NCI-H187 (cell line): ENCODE measurements around the gene EVX1.

ENCODE experiments used
- DNase-seq, 2 experiments: peaks; one replicate each; lab custom pipeline; 2025; lab: John Stamatoyannopoulos, UW

EVX1 gene

GRCh38 chr7:27235387-27236311, 7.0 kb upstream of the EVX1 start:
- DNase-seq, result no peak

DNA sequence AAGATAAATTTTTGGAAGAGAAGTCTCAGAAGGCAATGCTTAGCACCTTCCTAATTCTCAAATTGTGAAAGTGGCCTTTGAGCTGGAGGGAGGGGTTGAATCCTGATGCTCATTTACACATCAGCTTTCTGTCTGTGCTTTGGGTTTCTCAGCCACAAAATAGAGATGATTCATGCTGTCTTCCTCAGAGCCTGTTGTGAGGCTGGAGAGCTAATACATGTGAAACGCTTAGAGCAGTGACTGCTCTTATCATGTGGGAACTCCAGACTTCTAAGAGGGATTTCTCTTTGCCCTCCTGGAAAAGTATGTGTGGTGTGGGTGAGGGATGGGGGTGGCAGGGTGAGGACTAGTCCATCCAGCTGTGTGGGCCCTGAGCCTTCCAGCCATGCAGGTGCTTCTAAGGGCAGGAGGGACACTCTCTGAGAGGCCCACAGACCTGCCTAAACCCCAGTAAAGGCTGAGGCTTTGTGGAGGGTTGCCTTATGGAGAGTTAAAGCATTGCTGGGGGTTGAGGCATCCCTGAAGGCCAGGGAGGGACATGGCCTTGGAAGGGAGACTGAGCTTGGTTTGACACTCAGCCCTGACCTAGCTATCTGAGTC, 4.8 kb upstream of the EVX1 start:
- DNase-seq, result no peak

GRCh38 chr7:27238979-27239386, 3.6 kb upstream of the EVX1 start:
- no peak for DNase-seq

DNA sequence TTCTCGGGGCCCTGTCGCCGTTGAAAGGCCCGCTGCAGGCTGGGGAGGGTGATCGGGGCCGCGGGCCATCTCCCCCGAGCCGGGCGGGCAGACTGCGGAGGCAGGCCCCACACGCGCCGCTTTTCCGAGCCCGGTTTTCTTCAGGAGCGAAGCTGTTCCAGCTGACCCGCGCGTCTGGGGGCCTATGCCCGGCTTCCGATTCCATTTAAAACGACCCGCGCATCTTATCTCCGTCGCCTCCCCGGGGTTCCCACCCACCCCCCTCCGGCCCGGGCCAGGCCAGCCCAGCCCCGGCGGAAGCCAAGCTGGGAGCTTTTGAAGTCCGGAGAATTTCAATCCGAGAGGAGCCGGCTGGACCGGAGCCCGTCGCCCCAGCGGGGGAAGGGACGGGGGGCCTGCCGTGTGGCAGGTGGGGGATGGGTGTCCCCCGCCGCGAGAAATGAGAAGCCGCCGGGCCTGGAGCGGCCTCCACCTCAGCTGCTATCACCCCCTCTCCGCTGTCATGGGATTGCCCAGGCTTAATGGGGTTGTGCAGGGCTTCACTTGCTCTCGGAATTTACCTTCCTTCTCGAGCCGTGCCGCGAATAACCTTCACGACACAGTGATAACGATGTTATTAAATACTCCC, 3.1 kb upstream of the EVX1 start:
- DNase-seq, result no peak

- no peak for DNase-seq
Observed at GRCh38 chr7:27240015-27240731, 2.4 kb upstream of the EVX1 start.

DNA sequence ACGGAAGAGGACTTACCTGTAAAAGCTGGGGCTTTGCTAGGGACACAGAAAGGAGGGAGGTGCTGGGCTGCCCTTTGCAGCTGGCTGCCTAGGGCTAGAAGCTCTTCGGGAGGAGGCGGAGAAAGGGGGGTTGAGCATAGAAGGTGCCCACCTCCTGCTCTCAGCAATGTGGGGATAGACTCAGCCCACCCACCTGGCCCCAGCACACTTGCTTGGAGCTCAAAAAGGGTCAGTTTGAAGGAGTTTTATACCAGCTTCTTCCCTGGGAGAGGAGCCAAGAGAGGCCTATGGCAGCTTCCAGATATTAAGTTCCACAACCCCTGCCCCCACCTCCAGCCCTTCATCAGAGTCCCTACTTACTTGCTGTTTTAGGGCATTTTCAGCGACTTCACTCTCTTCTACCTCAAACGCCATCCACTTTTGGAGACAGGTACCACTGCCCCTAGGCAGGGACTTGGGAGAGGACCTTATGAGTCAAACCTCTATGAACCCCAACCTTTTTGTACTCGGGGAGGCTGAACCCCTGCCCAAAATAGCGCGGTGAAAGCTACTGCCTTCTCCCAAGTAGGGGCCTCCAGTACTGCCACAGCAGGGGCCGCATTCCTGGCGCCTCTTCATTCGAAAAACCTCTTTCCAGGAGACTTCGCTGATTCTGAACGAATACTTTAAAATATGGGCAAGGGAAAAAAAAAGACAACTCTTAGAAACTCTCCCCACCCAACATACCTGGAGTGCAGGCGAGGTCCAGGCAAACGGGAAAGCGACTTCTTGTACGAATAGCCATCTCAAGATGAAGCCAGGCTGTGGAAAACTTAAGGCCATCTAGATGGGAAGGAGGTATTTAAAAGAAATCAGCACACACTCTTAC, 1.2 kb upstream of the EVX1 start:
- DNase-seq, result no peak

- no peak for DNase-seq
Observed at GRCh38 chr7:27242154-27242553, 448 bp upstream of the EVX1 start.

DNA sequence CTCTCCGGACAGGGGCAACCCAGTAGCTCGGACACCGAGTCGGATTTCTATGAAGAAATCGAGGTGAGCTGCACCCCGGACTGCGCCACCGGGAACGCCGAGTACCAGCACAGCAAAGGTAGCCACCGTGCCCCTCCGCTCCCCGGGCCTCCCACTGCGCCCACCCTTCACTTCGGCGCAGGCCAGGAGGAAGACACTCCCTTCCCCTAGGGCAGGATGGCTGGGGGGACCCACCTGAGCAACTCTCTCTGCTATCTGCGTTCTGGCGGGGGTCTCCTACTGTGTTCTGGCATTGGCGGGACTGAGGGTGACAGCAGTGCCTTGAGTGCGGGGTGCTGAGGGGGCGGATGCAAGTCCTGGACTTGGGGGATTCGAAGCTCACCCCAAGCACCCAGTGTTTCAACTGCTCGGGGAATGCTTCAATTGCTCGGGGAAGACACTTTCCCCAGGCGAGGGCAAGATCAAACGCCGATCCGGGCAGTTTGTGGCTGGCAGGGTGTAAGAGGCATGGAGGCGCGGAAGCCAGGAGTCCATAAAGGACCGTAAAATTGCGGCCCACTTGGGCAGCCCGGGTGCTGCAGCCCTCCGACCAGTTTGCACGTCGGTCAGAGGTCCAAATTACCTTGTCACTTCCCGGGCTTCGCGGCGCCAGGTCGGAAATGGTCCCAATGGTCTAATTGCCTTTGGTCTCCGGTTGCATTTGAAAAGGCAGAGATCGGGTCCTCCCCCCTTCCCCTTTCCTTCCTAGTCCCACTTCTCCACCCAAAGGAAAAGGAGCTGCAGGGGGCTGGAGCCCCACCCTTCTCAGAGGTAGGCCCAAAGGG, 950 bp downstream of the EVX1 start:
- DNase-seq, result no peak

DNA sequence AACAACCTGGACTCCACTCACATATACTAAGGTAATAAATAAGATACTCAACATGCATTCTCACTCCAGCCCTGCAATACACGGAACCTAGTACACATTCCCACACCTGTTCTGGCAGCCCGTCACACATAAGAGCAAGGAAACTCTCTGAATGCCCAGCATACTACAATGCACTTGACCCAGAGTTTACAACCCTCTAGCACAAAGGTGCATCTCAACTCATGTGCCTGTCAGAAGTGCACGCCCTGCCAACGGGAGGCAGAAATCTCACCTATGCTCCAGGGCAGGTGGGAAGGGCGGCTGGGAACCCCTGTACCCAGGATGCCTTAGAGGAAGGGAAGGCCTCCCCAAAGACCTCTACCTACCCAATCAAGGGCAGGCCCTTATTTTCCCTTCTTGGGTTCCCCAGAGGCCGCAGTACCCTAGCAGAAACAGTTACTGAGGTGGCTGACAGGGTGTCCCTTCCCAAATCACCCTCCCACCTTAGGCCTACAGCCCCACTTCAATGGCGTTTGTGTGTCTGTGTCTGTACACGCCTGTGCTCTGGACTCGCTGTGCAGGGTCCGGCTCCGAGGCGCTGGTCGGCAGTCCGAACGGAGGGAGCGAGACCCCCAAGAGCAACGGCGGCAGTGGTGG, 2.0 kb downstream of the EVX1 start:
- DNase-seq, result no peak

DNA sequence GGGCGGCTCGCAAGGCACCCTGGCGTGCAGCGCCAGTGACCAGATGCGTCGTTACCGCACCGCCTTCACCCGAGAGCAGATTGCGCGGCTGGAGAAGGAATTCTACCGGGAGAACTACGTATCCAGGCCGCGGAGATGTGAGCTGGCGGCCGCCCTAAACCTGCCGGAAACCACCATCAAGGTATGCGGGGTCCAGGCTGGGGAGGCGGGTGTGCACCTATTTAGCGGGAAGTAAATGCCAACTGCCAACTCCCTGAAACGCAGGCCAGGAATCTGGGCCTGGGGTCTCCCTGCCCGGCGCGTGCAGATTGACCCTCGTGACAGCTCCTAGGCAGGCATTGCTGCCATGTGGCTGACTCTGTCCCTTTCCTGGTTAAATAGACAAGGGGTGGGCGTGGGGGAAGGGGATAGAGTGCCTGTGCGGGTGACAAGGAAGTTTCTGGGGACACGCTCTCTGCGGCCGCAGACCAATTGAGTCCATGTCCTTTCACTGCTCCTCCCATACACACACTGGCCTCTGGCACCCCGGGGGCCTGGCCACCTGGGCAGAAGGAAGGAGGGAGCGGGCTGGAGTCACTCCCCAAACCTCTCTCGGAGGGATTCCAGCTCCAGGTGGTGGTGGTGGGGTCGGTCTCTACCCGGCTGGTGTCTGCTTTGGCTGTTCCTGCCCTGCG, 2.7 kb downstream of the EVX1 start:
- DNase-seq, result no peak

GRCh38 chr7:27245798-27246691, 3.4 kb downstream of the EVX1 start:
- DNase-seq, result no peak

GRCh38 chr7:27247000-27247399, 4.4 kb downstream of the EVX1 start:
- no peak for DNase-seq

DNA sequence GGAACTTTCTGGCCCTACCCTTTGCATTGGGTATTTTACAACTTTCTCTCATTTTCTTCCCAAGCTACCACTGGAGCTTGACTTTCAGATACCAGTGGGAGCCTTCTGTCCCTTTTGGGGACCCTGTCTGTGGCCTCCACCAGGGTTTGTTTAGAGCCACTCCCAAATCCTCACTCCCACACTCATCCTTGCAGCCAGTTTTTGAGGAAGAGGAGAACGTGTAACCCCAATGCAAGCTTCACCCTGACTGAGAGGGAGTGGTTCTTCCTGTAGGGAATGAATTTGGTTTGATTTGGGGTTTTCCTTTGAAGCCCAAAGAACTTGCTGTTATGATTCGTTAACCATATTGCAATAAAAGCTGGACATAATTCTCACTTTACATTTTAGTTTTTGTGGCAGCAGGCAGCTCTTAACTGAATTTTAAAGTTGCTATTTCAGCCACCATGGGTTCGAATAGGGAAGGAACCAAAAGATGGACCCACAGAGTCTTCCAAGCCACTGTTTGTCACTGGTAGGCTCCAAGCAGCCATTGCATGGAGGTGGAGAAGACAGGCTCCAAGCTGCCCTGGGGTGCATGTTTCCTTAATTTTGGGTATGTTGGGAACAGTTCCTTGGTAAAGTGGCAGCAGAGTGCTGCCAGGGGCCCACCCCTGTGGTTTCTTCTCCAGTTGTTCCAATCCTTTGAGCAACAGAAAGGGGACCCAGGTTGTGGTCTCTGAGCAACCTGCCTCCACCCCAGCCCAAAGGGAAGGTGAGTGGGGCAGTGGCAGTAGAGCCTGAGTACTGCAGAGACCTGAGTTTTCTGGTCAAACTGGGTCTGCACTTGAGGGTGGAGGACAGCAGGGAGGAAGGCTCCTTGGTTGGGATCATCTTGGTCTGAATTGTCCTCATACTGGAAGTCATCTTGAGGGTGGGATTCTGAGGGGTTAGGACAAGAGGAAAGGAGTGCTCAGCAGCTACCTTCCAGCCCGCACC, 5.1 kb downstream of the EVX1 start:
- DNase-seq, result no peak

DNA sequence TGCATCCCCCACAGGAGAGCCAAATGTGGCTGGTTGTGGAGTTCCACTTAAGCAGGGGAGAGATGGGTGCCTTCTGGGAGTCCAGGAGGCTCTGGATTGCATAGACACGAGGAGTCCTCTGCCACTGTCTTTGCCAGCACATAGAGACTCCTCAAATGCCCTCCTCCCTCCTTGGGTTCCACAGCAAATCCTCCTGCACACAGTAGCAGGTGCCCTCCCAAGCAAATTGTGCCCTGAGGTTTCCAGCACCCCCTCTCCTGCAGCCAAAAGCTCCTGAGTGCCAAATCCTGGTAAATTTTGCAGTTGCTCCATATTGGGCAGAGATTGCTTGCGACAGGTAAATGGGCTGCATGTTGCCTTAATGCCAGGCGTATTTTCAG, 5.8 kb downstream of the EVX1 start:
- no peak for DNase-seq

DNA sequence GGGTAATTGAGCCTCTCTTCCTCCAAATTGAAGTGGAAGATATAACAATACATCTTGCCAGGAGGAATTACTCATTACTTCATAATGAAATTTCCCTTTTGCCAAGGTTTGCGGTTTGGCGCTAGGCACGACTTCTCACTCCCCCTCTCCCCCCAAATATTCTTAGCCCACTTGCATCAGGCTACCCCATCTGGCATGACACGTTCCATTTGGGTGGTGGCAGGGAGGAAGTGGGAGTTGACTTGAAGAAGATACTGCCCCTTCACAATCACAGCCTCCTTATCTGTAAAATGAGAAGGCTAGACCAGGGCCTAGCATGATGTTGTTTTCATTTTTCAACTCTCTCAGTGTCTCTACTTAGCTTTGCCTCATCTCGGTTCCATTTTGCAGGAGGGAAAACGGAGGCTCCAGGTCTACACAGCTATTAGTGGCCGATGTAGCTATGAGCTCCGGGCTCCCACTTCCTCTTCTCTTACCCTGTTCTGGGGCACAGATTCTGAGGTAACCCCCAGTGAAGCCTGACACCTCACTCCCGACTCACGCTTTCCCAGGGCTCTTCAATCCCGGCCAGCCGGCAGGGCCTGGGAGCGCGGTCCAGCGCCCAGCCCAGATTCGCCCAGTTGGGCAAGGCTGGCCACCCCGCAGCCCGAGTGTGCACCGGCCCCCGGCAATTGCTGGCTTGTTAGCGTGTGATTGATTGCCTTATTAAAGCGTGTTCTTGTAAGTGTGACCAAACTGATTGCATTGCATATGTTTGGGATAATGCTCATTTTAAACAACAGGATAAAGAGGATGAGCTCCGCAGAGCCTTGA, 6.5 kb downstream of the EVX1 start:
- no peak for DNase-seq
